ENCODE data around the gene PAM16.

The PAM16 gene

GRCh38 chr16:4381072-4381934 lies 30.2 kb upstream of the PAM16 start:
- Histone ChIP-seq H3K9me3 (ENCODE audit: control insufficient read depth, insufficient read depth, low read length) (no peaks in the 10 kb centered on the region), H3K4me1 (ENCODE audit: control insufficient read depth, low read length) (no peaks in the 10 kb centered on the region)
- no peak for TF ChIP-seq EZH2phosphoT487 (IDR thresholded peaks at IDR 0.05; ENCODE audit: borderline replicate concordance, low read length)
- TF ChIP-seq, protein P1, sequence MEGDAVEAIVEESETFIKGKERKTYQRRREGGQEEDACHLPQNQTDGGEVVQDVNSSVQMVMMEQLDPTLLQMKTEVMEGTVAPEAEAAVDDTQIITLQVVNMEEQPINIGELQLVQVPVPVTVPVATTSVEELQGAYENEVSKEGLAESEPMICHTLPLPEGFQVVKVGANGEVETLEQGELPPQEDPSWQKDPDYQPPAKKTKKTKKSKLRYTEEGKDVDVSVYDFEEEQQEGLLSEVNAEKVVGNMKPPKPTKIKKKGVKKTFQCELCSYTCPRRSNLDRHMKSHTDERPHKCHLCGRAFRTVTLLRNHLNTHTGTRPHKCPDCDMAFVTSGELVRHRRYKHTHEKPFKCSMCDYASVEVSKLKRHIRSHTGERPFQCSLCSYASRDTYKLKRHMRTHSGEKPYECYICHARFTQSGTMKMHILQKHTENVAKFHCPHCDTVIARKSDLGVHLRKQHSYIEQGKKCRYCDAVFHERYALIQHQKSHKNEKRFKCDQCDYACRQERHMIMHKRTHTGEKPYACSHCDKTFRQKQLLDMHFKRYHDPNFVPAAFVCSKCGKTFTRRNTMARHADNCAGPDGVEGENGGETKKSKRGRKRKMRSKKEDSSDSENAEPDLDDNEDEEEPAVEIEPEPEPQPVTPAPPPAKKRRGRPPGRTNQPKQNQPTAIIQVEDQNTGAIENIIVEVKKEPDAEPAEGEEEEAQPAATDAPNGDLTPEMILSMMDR (IDR thresholded peaks at IDR 0.05; ENCODE audit: low read depth, low read length, poor library complexity, severe bottlenecking): no peak

GRCh38 chr16:4380119-4381063 lies 29.3 kb upstream of the PAM16 start:
- no peaks in the 10 kb centered on the region for H3F3A ChIP-seq (ENCODE audit: control insufficient read depth, insufficient read depth)
- no peaks in the 10 kb centered on the region for H3K4me1 ChIP-seq (ENCODE audit: control insufficient read depth, low read length)
- H3K9me2 ChIP-seq (replicated peaks; ENCODE audit: control insufficient read depth, low read length): no peaks in the 10 kb centered on the region
- TF ChIP-seq, protein P1 (IDR thresholded peaks at IDR 0.05; ENCODE audit: low read depth, low read length, poor library complexity, severe bottlenecking): no peak
- no peak for TF ChIP-seq EZH2phosphoT487 (IDR thresholded peaks at IDR 0.05; ENCODE audit: borderline replicate concordance, low read length)
- H3K9me3 ChIP-seq (ENCODE audit: control insufficient read depth, insufficient read depth, low read length): no peaks in the 10 kb centered on the region
- H3K27ac ChIP-seq (ENCODE audit: low read depth, low read length): no peak overlapping the region
- no peak overlapping the region for H3K4me2 ChIP-seq (ENCODE audit: low read length)
- H4K20me1 ChIP-seq (ENCODE audit: control insufficient read depth, insufficient read depth, low read depth, low read length): no peaks in the 10 kb centered on the region
- no peaks in the 10 kb centered on the region for H3K79me2 ChIP-seq (ENCODE audit: control insufficient read depth, low read length)
- H3K27me3 ChIP-seq (ENCODE audit: control insufficient read depth, low read length): no peaks in the 10 kb centered on the region
- peaks cover 1% of the 10 kb centered on the region; the same call in 1 of the 2 replicates for H3K36me3 ChIP-seq (ENCODE audit: control insufficient read depth, low read length)
- H3K4me3 ChIP-seq (ENCODE audit: low read length): no peak overlapping the region

More at GRCh38 chr16:4381072-4381934, 30.2 kb upstream of the PAM16 start:
- Histone ChIP-seq H3K27ac (ENCODE audit: low read depth, low read length) (no peak overlapping the region), H3K27me3 (ENCODE audit: control insufficient read depth, low read length) (no peaks in the 10 kb centered on the region), H4K20me1 (ENCODE audit: control insufficient read depth, insufficient read depth, low read depth, low read length) (no peaks in the 10 kb centered on the region), H3K36me3 (ENCODE audit: control insufficient read depth, low read length) (peaks cover 3% of the 10 kb centered on the region; the same call in 1 of the 2 replicates), H3F3A (ENCODE audit: control insufficient read depth, insufficient read depth) (no peaks in the 10 kb centered on the region), H3K79me2 (ENCODE audit: control insufficient read depth, low read length) (no peaks in the 10 kb centered on the region), H3K9me2 (replicated peaks; ENCODE audit: control insufficient read depth, low read length) (no peaks in the 10 kb centered on the region), H3K4me3 (ENCODE audit: low read length) (no peak overlapping the region), H3K4me2 (ENCODE audit: low read length) (no peak overlapping the region)

DNA sequence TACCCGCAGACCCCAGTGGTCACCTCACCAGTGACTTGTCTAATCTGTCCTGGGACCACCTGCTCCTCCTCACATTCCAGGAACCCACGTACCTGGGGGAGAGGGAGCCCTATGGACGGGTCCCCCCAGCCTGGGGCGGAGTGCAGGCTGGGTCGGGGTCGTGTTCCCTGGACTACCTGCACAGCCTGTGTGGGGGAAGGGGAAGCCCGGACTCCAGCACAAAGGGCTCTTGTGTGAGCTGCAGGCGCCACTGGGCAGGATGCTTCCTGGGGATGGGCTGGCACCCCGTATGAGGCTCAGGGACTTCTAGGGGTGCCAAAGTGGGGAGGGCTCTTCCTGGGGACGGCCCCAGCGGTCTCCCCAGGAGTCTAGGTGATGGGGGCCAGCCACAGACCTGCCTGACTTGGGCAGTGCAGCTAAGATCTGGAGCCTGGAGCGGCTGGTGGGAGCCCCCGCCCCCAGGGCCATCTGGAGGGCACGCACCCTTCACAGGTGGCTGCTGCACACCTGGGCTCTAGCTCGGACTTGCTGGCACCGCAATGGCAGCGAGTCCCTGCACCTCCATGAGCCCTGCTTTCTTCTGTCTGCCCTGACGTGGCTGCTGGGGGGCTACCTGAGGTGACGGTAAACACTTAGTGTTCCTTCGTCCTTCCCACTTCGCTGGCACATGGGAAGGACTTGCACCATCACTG lies 28.0 kb upstream of the PAM16 start:
- Histone ChIP-seq H3K4me1 (ENCODE audit: control insufficient read depth, low read length) (no peaks in the 10 kb centered on the region), H3K4me3 (ENCODE audit: low read length) (no peak overlapping the region), H3K27ac (ENCODE audit: low read depth, low read length) (no peak overlapping the region), H3K9me2 (replicated peaks; ENCODE audit: control insufficient read depth, low read length) (no peaks in the 10 kb centered on the region), H3K36me3 (ENCODE audit: control insufficient read depth, low read length) (no peaks in the 10 kb centered on the region), H3K27me3 (ENCODE audit: control insufficient read depth, low read length) (no peaks in the 10 kb centered on the region), H4K20me1 (ENCODE audit: control insufficient read depth, insufficient read depth, low read depth, low read length) (no peaks in the 10 kb centered on the region), H3K79me2 (ENCODE audit: control insufficient read depth, low read length) (no peaks in the 10 kb centered on the region), H3F3A (ENCODE audit: control insufficient read depth, insufficient read depth) (no peaks in the 10 kb centered on the region), H3K9me3 (ENCODE audit: control insufficient read depth, insufficient read depth, low read length) (no peaks in the 10 kb centered on the region), H3K4me2 (ENCODE audit: low read length) (no peak overlapping the region)
- TF ChIP-seq, protein P1 (IDR thresholded peaks at IDR 0.05; ENCODE audit: low read depth, low read length, poor library complexity, severe bottlenecking): no peak
- no peak for TF ChIP-seq EZH2phosphoT487 (IDR thresholded peaks at IDR 0.05; ENCODE audit: borderline replicate concordance, low read length)
